HG03045 (cell line): ENCODE measurements around the gene RAB42.
"Not testable (repeated sequence)": the region's sequence is repeated elsewhere in the genome, so short reads cannot be mapped to it uniquely, and the experiment has no call there.

Source experiments
- ATAC-seq: cut with Tn5 transposase; IDR thresholded peaks from one replicate; pipeline ENCODE4 v1.9.1; 2021; ENCODE audit warnings: mild to moderate bottlenecking, moderate library complexity; ENCODE audit not compliant: unreplicated experiment

RAB42 gene

GRCh38 chr1:28591708-28592320 lies at the start of gene RAB42:
TSS of gene RAB42 (plus strand) at chr1:28592265. CDS start at chr1:28592512, 247 bp downstream.
- ATAC-seq, result no peak

- ATAC-seq, result no peak
Measured at GRCh38 chr1:28545246-28545628, 46.8 kb upstream of the RAB42 start.

- no peak for ATAC-seq
Measured at GRCh38 chr1:28548318-28548717, 43.7 kb upstream of the RAB42 start.

- no peak for ATAC-seq
Measured at GRCh38 chr1:28551381-28551780, 40.7 kb upstream of the RAB42 start.

DNA sequence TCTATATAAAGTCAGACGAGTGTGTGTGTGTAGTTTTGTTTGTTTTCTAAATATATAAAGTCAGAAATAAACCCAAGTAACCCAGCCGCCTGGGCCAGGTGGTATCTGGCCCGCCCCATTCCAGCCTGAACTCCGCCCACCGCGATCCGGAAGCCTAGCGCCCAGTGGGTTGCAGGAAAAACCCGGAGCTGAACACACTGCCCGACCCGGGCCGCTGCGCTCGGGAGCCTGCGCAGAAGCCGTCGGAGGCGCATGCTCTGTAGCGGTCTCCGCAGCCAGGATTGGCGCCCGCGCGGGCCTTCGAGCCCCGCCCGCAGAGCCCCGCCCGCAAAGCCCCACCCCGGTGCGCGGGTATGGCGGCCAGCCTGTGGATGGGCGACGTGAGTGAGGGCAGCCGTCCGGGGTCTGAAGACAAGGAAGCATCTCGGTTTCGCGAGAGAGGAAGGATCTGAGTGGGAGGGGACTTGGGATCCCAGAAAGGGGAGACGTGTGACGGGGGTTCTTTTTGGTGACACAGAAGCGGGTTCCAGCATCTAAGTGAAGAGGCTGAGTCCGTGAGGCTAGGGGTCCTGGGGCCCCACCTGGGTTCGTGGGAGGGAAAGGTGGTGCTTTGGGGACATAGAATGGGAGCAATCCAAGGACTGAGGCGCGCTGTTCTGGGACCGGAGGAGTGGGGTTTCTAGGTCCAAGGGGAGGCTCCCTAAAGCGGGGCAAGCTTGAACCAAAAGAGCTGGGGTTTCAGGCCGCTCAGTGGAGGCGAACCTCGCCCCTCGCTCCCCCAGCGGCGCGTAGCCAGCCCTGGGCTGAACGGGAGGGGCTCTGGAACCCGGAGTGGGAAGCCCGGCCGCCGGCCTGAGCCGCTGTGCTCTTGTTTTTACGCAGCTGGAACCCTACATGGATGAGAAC lies 39.1 kb upstream of the RAB42 start, which contains the start of gene TRNAU1AP:
Gene TRNAU1AP, plus strand, starts transcription at position 328 of the 906 bp plus-strand sequence. Its CDS starts 26 bp downstream, at position 354.
- ATAC-seq, result peak; percentile 92

DNA sequence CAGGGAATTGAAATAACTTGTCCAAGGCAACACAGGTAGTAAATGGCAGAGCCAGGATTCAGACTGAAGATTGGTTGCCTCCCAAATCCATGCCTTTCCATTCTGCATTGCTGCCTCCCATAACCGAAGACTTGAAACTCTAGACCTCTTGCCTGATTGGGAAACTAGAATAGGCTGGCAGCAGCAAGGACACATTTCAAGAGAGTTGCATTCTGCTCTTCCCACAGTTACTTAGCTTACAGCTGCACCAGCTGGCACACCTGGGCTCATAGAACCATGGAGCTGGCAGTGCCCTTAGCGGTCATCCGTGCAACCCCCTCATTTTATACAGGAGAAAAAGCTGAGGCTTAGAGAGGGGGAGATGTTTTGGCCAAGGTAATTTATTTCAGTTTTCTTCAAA lies 31.2 kb upstream of the RAB42 start:
- no peak for ATAC-seq

- ATAC-seq, result no peak
Measured at GRCh38 chr1:28564310-28564709, 27.8 kb upstream of the RAB42 start.

GRCh38 chr1:28565040-28565439 lies 27.0 kb upstream of the RAB42 start:
- no peak for ATAC-seq

DNA sequence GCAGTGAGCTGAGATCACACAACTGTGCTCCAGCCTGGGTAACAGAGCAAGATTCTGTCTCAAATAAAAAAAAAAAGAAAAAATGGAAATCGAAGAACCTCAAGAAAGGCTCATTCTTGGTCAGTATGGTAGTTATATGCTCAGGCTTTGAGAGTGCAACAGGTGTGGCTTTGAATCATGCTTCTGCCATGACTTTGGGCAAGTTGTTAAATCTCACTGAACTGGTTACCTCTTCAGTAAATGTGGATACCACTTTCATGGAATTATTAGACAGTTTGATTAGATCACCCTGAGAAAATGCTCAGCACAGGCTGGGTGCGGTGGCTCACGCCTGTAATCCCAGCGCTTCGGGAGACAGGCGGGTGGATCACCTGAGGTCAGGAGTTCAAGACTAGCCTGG lies 26.3 kb upstream of the RAB42 start:
- no peak for ATAC-seq

DNA sequence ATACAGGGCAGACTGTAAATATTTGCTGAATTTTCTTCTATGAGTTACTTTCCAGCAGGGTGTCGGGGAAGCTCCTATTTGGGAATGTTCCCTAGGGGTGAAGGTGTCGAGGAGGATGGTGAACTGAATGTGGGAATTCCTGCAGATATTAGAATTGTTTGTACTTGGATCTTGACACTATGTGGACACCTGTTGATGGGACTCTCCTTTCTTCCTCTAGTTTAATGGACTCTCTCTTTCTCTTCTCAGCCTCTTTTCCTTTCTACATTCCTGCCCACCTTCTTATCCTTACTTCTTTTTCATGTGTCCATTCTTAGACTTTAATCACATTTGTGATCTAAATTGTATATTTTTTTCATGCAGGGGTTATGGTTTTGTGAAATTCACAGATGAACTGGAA lies 25.1 kb upstream of the RAB42 start:
- ATAC-seq, result no peak

- ATAC-seq, result no peak
Measured at GRCh38 chr1:28571911-28572310, 20.2 kb upstream of the RAB42 start.

GRCh38 chr1:28572891-28573290 lies 19.2 kb upstream of the RAB42 start:
- not testable (repeated sequence) for ATAC-seq

- no peak for ATAC-seq
Measured at GRCh38 chr1:28573564-28573963, 18.5 kb upstream of the RAB42 start.

DNA sequence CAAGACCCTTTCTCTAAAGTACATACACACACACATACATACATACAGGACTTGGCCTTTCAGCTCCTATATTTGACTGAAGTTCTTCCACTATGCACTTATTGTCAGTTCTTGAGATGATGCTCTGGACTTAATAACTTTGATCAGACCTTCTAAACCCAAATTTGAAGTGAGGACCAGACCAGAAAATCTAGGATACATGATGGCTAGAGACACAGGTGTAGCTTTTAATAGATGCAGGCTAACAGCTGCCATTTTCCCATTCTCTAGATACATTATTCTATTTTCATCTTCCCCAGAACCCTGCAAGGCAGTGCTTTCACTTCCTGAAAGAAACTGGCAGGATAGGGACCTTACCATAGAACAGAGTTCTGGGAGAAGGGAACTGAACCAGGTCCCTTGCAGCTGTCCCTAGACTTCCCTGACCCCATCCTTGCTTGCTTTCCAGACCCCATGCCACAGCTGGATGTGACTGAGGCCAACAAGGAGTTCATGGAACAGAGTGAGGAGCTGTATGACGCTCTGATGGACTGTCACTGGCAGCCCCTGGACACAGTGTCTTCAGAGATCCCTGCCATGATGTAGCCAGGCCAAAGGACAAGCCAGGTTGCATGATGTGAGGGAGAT lies 14.9 kb upstream of the RAB42 start:
- no peak for ATAC-seq

GRCh38 chr1:28577738-28578536 lies 14.1 kb upstream of the RAB42 start:
- ATAC-seq, result no peak

DNA sequence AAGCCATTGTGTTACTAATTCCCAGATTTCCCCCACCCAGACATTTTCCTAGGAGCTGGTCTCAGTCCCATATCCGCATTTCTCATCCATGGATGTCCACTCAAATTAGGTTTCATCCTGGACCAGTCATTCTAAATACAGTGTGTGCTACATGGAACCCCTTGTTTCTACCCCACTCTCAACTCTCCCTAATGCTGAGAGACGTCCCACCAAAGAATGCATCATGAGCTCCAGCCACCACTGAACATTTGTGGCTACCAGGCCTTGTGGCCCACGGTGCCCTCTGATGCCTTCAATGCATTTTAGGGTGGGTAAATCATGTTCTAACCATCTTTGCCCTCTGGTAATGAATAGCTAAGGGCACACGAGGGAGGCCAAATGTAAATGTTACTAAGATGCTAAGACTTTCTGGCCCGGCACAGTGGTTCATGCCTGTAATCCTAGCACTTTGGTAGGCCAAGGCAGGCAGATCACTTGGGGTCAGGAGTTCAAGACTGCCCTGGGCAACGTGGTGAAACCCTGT lies 13.3 kb upstream of the RAB42 start:
- ATAC-seq, result no peak

GRCh38 chr1:28579401-28579800 lies 12.7 kb upstream of the RAB42 start:
- no peak for ATAC-seq

- peak; percentile 10 for ATAC-seq
Measured at GRCh38 chr1:28580722-28581530, 11.1 kb upstream of the RAB42 start.

DNA sequence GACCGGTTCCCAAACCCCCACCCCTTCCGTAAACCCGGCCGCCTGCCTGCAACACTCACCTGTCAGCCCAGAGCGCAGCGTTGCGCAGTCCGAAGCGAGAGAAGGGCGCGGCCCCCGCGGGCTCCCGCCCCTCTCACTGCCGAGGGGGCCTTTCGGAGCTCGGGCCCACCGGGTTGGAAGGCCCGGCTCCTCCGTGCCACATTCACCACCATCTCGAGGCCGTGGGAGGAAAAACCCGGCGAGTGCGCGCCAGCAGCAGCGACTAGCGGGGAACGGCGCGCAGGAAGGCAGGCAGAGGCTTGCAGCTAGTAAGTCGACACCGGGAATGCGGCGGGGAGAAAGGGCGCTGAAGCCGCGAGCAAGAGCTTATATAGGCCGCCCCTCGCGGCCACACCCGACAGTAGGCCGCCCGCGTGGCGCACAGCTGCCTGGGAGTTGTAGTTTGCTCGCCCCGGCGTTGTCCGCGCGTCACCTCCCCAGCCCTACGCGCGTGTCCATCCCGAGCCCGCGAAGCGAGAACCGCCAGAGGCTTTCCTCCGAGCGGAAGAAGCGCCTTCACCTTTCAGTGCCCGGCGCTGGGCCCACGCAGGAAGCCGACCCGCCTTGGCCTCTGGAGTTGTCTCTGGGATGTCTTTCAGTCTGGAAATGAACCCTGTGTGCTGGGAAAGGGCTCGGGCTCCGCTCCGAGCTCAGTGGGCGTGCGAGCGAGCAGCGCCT lies 10.4 kb upstream of the RAB42 start:
- ATAC-seq, result peak; percentile 75
